GM12872 (cell line): ENCODE measurements around the gene RBP5.

Source experiments
- TF ChIP-seq, protein P1 (sequence below): IDR thresholded peaks from 3 replicates; pipeline ENCODE4 v1.5.1; 2011; ENCODE audit warnings: low read depth, mild to moderate bottlenecking, low read length, moderate library complexity; ENCODE audit not compliant: insufficient read depth

Gene RBP5

DNA sequence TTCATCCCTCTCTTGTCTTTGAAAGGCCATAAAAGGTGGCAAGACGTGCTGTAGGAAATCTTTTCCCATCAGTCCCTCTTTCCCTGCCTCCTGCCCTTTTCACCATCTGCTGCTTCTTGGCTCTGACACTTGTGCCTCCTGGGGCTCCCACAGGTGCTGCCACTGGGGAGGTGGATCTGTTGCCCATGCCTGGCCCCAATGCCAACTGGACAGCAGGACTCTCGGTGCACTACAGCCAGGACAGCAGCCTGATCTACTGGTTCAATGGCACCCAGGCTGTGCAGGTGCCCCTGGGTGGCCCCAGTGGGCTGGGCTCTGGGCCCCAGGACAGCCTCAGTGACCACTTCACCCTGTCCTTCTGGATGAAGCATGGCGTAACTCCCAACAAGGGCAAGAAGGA is 8.0 kb upstream of the RBP5 start:
- TF ChIP-seq, protein P1, sequence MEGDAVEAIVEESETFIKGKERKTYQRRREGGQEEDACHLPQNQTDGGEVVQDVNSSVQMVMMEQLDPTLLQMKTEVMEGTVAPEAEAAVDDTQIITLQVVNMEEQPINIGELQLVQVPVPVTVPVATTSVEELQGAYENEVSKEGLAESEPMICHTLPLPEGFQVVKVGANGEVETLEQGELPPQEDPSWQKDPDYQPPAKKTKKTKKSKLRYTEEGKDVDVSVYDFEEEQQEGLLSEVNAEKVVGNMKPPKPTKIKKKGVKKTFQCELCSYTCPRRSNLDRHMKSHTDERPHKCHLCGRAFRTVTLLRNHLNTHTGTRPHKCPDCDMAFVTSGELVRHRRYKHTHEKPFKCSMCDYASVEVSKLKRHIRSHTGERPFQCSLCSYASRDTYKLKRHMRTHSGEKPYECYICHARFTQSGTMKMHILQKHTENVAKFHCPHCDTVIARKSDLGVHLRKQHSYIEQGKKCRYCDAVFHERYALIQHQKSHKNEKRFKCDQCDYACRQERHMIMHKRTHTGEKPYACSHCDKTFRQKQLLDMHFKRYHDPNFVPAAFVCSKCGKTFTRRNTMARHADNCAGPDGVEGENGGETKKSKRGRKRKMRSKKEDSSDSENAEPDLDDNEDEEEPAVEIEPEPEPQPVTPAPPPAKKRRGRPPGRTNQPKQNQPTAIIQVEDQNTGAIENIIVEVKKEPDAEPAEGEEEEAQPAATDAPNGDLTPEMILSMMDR, result no peak

DNA sequence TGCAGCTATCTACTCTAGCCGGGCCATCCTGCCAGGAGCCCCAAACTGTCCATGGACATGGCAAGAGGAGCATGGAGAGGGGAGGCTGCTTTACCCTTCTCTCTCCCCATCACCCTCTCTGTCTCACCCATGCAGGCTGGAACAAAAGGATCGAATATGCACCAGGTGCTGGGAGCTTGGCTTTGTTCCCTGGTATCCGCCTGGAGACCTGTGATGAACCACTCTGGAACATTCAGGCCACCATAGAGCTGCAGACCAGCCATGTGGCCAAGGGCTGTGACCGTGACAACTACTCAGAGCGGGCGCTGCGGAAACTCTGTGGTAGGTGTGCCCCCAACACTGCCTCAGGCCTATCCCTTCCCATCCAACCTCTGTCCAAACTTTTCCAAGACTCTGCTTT is 7.4 kb upstream of the RBP5 start:
- TF ChIP-seq, protein P1, result no peak

GRCh38 chr12:7134396-7135166 is 5.9 kb upstream of the RBP5 start:
- TF ChIP-seq, protein P1, result no peak

DNA sequence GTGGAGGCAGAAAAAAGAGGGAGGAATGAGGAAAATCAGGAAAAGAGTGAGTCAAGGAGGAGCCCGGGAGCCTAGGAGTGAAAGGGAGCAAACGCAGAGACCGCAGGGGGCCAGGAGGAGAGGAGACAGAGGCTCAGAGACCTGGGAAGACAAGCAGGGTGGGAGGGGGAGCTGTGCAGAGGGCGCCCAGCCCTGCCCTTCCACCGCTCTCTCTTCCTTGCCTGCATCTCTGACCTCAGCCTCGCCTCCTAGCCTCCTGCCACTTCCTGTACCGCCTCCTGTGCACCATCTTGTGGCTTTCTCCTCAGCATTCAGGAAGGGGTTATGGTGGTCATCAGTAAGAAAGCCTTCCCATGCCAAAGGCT is 2.8 kb upstream of the RBP5 start:
- TF ChIP-seq, protein P1, result no peak

- TF ChIP-seq, protein P1, result no peak
Measured at GRCh38 chr12:7130701-7131501, 2.2 kb upstream of the RBP5 start.

DNA sequence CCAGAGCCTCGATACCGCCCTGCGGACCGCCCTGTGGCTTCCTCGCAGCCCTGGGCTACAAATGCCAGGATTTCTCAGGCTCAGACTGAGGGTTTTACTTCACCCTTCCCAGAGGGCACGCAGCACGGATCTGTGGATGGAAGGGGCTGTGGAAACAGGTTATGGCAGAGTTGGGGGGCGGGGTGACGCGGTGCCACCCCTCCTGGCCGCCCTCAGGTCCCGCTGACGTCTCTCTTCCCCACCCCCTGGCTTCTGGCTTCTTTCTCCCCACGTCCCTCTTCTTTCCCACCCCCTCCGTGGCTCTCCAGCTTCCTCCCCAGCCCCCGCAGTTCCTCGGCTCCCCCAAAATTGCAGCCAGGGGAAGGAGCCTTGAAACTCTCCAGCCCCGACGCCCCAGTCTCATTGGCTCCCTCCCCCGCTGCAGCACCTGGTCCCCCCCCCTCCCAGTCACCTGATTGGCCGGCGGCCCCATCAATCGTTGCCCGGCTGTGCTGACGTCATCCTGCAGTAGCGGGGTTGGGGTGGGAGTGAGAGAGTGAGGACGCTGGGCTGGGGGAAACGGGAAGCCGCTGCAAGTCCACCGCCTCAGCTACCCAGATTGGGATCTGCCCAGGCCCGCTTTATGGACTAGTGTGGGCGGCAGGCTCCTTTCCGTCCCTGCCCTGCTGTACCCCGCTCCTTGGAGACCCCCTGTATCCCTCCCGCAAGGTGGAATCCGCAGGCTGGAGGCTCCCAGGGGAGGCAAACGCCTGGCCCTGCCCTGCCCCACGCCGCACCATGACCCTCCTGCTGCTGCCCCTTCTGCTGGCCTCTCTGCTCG is 1.4 kb upstream of the RBP5 start, which contains the start of gene CLSTN3:
TSS of gene CLSTN3 (plus strand) at position 500 of the 820 bp plus-strand sequence. CDS start at position 778, 278 bp downstream.
- TF ChIP-seq, protein P1, result no peak
